Right ventricle myocardium superior (tissue), 1 donor: Measurements from ENCODE around the gene MAP3K20. TPM values are rescaled to one million over a fixed set of nuclear protein-coding genes. Genes with fewer than 3 reads are reported as not detected.
A peak's percentile ranks its signal among the peaks of the same experiment; 100 is the strongest.
"Not testable (repeated sequence)": the region's sequence is repeated elsewhere in the genome, so short reads cannot be mapped to it uniquely, and the experiment has no call there.

Source experiments
- ATAC-seq: fragments of 200-7000 bp; cut with Tn5 transposase; one replicate; pipeline ENCODE4 v1.9.1; 2020; ENCODE audit warnings: mild to moderate bottlenecking; ENCODE audit not compliant: poor library complexity
- DNase-seq: peaks from one replicate; pipeline ENCODE4 v3.0.0-alpha.2; 2020
- intact Hi-C: fragments of 100-400 bp; cut with DNase I; formaldehyde crosslinking; loops from one replicate; pipeline ENCODE4 v1.11.2; 2022
- total RNA-seq: library from RNA; stranded (reverse); fragmentation: NEBNext Ultra II Directional; extraction: Animal tissue kit (Norgen Biotek cat#: 25700); gene quantifications from one replicate; pipeline ENCODE4 v1.2.1, GENCODE V29; 2021
- donor health status: DM: no; HTN: yes; CAD: no; lungs with severe emphysema.

MAP3K20 gene
- total RNA-seq, 1 donor from 2014 or later = 402 TPM

GRCh38 chr2:173106959-173107628, 31.4 kb downstream of the MAP3K20 start:
- no peak for DNase-seq
- intact Hi-C loops = no loop called here
- ATAC-seq = peak; percentile 20

DNA sequence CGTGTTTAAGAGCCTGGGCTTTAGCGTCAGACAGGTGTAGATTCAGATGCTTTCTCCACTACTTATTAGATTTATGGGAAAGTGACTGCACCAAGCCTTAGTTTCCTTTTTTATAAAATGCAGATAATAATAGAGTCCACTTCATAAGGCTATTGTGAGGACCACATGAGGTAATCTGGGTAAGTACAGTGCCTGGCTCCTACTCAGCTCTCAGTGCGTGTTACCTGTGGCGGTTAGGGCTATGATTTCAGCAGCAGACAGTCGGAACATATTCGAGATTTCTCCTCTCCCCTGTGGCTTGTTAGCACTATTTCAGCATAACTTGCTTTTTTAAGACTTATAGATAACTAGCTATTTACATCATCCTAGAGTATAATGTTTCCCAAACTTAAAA, 32.0 kb downstream of the MAP3K20 start:
- ATAC-seq (peak; percentile 56), DNase-seq (no peak)
- intact Hi-C loops = no loop called here

DNA sequence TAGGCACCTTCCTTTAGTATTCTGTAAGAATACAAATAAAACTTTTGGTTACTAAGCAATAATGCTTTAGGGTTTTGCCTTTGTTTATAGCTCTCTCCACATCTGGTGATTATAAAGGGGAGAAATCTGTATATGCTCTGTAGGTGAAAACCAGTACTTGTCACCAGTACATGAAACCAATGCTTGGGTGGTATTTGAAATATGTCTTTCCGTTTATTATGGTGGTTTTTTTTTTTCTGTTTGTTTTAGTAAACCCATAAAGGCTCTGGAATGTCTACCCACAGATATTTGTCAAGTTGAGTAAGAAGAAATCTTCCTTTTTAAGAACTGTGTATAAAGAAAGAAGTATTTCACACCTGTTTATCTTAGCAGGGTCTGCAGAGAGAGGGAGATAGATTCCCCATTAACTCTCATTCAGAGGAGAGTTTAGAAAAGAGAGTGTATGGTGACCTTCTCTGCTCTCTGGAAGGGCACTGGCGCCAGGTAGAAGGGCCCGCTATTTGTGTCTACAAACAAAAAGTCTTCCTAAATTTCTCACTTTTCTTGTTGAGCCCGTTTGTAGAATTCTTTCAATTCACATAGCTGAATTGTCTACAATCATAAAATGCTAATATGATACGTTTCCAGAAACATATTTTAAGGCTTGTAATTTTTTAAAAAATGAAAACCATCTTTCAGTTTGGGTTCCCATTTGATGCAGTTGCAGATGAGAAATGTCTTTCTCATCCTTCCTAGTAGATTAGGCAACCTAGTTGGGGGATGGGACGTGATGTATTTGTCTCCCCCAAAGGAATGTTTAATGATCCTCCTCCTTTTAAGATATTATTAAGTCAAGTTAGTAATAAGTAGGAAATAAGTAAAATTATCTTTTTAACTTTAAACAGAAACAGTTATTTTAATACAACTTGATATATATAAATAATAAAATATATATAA, 33.9 kb downstream of the MAP3K20 start:
- intact Hi-C loops = no loop called here
- DNase-seq (no peak), ATAC-seq (no peak)

GRCh38 chr2:173117678-173118077, 42.0 kb downstream of the MAP3K20 start:
- intact Hi-C loops = no loop called here
- ATAC-seq (no peak), DNase-seq (no peak)

- intact Hi-C loops = no loop called here
- ATAC-seq (no peak), DNase-seq (no peak)
Observed at GRCh38 chr2:173118395-173118794, 42.7 kb downstream of the MAP3K20 start.

GRCh38 chr2:173119069-173119807, 43.6 kb downstream of the MAP3K20 start:
- intact Hi-C loops = no loop called here
- DNase-seq = no peak

GRCh38 chr2:173119944-173120343, 44.3 kb downstream of the MAP3K20 start:
- intact Hi-C loops = no loop called here
- no peak for ATAC-seq
- no peak for DNase-seq

More at GRCh38 chr2:173119069-173119807, 43.6 kb downstream of the MAP3K20 start:
- ATAC-seq = peak; percentile 74

DNA sequence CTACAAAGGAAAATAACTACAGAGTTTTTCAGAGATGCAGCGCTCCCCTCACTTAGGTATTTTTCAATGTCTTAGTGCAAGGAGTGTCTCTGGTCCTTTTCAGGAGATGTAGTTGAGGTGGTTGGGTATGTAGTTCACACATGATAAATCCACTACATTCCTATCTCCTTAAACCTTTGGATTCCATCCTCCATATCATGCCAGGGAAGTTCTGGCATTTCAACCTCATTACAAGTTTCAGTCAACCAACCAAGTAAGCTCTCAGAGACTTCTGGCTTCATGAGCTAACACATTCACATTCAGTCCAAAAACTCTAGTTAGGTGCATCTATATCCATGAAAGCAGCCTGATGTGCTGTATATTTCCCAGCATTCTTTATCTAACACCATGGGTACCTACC, 47.3 kb downstream of the MAP3K20 start:
- intact Hi-C loops = no loop called here
- DNase-seq (no peak), ATAC-seq (no peak)

- DNase-seq (no peak), ATAC-seq (peak; percentile 71)
- intact Hi-C loops = no loop called here
Observed at GRCh38 chr2:173124441-173124840, 48.8 kb downstream of the MAP3K20 start.

- DNase-seq (no peak), ATAC-seq (no peak)
- intact Hi-C loops = no loop called here
Observed at GRCh38 chr2:173126819-173127218, 51.2 kb downstream of the MAP3K20 start.

DNA sequence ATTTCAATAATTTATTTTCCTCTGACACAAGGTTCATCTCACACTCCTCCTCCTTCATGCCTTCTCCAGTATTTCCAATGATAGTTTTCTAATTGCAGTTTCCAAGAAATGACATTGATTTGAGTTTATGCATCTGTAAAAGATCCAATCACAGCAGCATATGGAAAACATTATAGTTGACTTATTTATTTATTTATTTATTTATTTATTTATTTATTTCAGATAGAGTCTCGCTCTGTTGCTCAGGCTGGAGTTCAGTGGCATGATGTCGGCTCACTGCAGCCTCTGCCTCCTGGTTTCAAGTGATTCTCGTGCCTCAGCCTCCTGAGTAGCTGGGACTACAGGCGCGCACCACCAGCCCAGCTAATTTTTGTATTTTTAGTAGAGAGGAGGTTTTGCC, 52.5 kb downstream of the MAP3K20 start:
- ATAC-seq, DNase-seq, intact Hi-C loops: not testable (repeated sequence)

DNA sequence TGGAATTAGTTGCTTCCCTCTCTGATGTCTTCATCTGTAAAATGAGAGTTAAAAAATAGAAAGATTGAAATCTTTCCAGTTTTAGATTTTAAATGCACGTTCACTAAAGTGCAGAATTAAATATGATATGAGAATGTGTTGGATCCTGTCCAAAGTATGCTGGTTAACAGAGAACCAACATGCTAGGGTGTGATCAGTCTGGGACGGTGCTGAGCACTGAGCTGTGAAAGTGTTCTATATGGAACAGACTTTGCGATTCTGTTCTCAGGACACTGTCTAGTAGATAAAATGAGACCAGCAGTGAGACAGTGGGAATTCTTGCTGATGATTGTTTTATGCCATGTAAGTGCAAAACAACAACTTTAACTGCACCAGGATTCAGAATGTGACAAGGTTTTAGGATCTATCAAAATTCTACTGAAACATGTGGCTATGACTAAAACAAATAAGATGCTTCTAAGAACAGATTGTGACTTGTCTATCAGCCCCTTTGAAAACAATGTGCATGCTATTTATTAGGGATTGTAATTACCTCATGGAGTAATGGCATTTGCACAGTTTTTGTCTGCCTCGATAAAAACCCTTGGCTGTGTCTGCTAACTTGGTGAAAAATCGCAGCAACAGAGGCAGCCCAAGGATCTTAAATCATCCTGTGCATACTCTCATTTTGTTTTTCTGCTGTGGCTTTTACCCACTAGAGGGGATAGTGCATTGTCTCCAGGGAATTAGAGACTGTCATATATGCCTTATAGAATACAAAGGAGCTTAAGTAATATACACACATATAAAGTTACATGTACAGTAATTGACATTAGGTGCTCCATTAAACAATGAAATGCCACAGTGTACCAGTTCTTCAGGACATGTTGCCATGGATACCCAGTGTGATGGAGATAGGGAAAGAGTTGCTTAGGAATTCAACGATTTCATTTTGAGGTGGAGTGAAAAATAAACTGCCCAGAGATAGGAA, 55.1 kb downstream of the MAP3K20 start:
- peak; percentile 67 for ATAC-seq
- no peak for DNase-seq
- intact Hi-C loops = no loop called here

DNA sequence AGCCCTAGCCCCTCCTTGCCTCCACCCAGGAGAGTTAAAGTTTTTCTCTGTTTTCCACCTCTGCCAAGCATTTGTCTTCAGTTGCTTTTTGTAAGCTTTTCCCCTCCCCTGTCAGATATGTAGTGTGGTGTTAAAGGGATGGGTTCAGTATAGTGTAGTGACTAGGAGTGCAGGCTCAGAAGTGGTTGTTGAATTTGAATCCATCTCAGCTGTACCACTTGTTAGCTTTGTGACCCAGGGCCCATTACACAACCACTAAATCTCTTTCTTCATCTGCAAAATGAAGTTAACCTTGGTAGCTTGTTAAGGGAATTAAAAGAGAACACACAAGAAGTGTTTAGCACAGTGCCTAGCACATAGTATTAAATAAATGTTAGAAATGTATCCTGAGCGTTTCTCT, 56.9 kb downstream of the MAP3K20 start:
- intact Hi-C loops = no loop called here
- no peak for DNase-seq
- no peak for ATAC-seq

GRCh38 chr2:173134703-173135102, 59.1 kb downstream of the MAP3K20 start:
- DNase-seq = no peak
- intact Hi-C loops = no loop called here
- no peak for ATAC-seq

GRCh38 chr2:173136067-173136466, 60.4 kb downstream of the MAP3K20 start:
- no peak for ATAC-seq
- intact Hi-C loops = no loop called here
- DNase-seq = no peak

DNA sequence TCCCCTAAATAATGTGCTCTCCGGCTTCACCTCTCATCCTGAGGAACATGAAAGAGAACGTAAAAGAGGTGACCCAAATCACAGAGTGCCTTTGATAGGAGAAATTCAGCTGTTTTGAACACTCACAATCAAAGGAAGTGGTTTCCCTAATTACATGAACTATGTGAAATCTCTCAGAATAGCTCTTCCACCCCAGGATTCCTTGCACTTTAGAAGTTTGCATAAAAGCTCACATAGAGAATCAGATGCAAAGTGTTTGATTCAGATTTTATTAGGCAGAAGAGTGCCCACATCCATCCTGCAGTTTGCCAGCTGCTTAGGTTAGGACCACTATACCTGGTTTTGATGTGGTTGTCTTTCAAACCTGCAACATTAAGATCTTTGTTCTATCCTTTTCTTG, 61.0 kb downstream of the MAP3K20 start:
- intact Hi-C loops = no loop called here
- DNase-seq (no peak), ATAC-seq (no peak)

GRCh38 chr2:173137610-173138009, 62.0 kb downstream of the MAP3K20 start:
- ATAC-seq = no peak

DNA sequence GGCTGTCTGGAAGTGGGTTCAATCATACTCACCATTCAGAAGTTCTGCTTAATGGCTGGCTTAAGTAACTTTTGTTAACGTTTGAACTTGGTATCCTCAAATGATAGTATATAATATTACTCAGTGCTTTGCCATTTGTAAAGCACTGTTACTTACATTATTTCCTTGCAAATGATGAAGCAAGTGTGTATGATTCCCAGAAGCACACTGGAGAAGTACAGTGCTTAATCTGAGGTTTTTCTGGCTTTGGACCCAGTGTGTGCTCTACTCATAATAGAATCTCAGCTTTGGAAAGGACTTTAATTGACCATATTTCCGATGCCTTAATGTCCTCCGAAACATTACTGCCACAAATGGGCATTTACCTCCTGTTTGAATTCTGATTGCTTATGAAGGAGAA, 63.3 kb downstream of the MAP3K20 start:
- ATAC-seq = no peak
- intact Hi-C loops = no loop called here
- no peak for DNase-seq

More at GRCh38 chr2:173137610-173138009, 62.0 kb downstream of the MAP3K20 start:
- DNase-seq = no peak
- intact Hi-C loops = no loop called here
